K562 (cell line): ENCODE measurements around the gene HOXC5. TPM values are rescaled to one million over a fixed set of nuclear protein-coding genes. Genes with fewer than 3 reads are reported as not detected.
A peak's percentile ranks its signal among the peaks of the same experiment; 100 is the strongest.

Source experiments
- ATAC-seq: fragments of 200-7000 bp; cut with Tn5 transposase; 3 replicates; pipeline ENCODE4 v1.9.1; 2020; ENCODE audit warnings: moderate library complexity
- BruUV-seq: library from RNA; stranded (reverse); fragments of 400-500 nt; replicated peaks from 2 replicates; lab custom pipeline; 2021; lab: Mats Ljungman, UMichigan
- CTCF ChIA-PET: fragments of 300-600 bp; formaldehyde crosslinking; extraction: SDS; loops from one replicate; lab custom pipeline; 2021; ENCODE audit warnings: low intra/inter-chr PET ratio; lab: Yijun Ruan, JAX
- POLR2A ChIA-PET: fragments of 300-600, 350-650 bp; sonication (Branson Sonifier 250); formaldehyde crosslinking; extraction: SDS; loops from one replicate; lab custom pipeline; 2021; ENCODE audit warnings: antibody characterized with exemption, inconsistent platforms; lab: Yijun Ruan, JAX
- DNase-seq, 4 experiments: peaks; one replicate each; pipeline versions ENCODE4 v3.0.0 to v3.0.0-alpha.2; 2011 to 2018; ENCODE audit warnings: low spot score in 3 of 4, mixed read lengths in 3 of 4; ENCODE audit errors: extremely low read depth in 1 of 4
- FAIRE-seq: peaks from 2 replicates; lab custom pipeline; 2011; peaks lifted over from hg19 to GRCh38; lab: Jason Lieb, UNC
- H2AFZ ChIP-seq: 2 replicates; pipeline ENCODE4 v1.6.0; 2011; ENCODE audit warnings: low read depth, low read length, control low read depth, inconsistent platforms
- H3K27ac ChIP-seq: fragments of 200-600 bp; 3 replicates; pipeline ENCODE4 v1.8.0; 2011; ENCODE audit warnings: low read depth, mild to moderate bottlenecking, control low read depth, inconsistent platforms, low read length, moderate library complexity, mixed read lengths; ENCODE audit errors: extremely low read depth
- H3K27me3 ChIP-seq, 2 experiments: fragments of 300-600 bp in 1 of 2; 2 replicates in 1 of 2; 3 replicates in 1 of 2; pipeline versions ENCODE4 v1.6.0 to v1.8.0; 2011; ENCODE audit warnings: inconsistent platforms in 2 of 2, low read length in 2 of 2, mild to moderate bottlenecking in 1 of 2, mixed read lengths in 1 of 2, moderate library complexity in 1 of 2; ENCODE audit not compliant: control insufficient read depth in 2 of 2, insufficient read depth in 2 of 2
- H3K36me3 ChIP-seq: fragments of 300-600 bp; 3 replicates; pipeline ENCODE4 v1.8.0; 2011; ENCODE audit warnings: mild to moderate bottlenecking, low read length, inconsistent platforms; ENCODE audit not compliant: control insufficient read depth, insufficient read depth
- H3K4me1 ChIP-seq, 2 experiments: fragments of 200-600 bp in 1 of 2; replicated peaks in 1 of 2; 2 replicates in 1 of 2; 3 replicates in 1 of 2; pipeline versions ENCODE4 v1.5.1 to v1.8.0; 2011; ENCODE audit warnings: inconsistent platforms in 2 of 2, low read length in 2 of 2, mild to moderate bottlenecking in 1 of 2, mixed read lengths in 1 of 2, moderate library complexity in 1 of 2; ENCODE audit not compliant: control insufficient read depth in 2 of 2, insufficient read depth in 2 of 2
- H3K4me2 ChIP-seq: 2 replicates; pipeline ENCODE4 v1.6.1; 2011; ENCODE audit warnings: low read length, control low read depth, inconsistent platforms, mixed read lengths; ENCODE audit not compliant: insufficient read depth
- H3K4me3 ChIP-seq: fragments of 200-600 bp; sonication (generic), shearing (Covaris generic); 2 replicates; pipeline ENCODE4 v1.5.1; 2016; ENCODE audit warnings: control low read depth, inconsistent platforms
- H3K79me2 ChIP-seq: fragments of 200-600 bp; 3 replicates; pipeline ENCODE4 v1.8.0; 2011; ENCODE audit warnings: low read length, inconsistent platforms; ENCODE audit not compliant: control insufficient read depth, insufficient read depth
- H3K9ac ChIP-seq, 2 experiments: 2 replicates each; pipeline versions ENCODE4 v1.6.0 to v1.6.1; 2011; ENCODE audit warnings: low read depth in 2 of 2, low read length in 2 of 2, control low read depth in 1 of 2, inconsistent platforms in 1 of 2, mild to moderate bottlenecking in 1 of 2, mixed read lengths in 1 of 2; ENCODE audit not compliant: insufficient read depth in 1 of 2
- H3K9me1 ChIP-seq: one replicate; pipeline ENCODE4 v1.6.0; 2011; ENCODE audit warnings: inconsistent platforms, mild to moderate bottlenecking, low read length, moderate library complexity; ENCODE audit not compliant: control insufficient read depth, insufficient read depth
- H3K9me3 ChIP-seq: replicated peaks from 2 replicates; pipeline ENCODE4 v1.5.1; 2011; ENCODE audit warnings: low read depth, low read length, inconsistent platforms; ENCODE audit not compliant: control insufficient read depth, insufficient read depth
- H4K20me1 ChIP-seq: replicated peaks from 2 replicates; pipeline ENCODE4 v1.6.1; 2011; ENCODE audit warnings: low read length, inconsistent platforms, mixed read lengths; ENCODE audit not compliant: control insufficient read depth, insufficient read depth
- BRF2 ChIP-seq: IDR thresholded peaks from 3 replicates; pipeline ENCODE4 v1.6.1; 2011; ENCODE audit warnings: borderline replicate concordance, mild to moderate bottlenecking; ENCODE audit not compliant: insufficient read length, insufficient read depth
- NBN ChIP-seq: fragments of 450-650 bp; IDR thresholded peaks from 2 replicates; pipeline ENCODE4 v1.6.1; 2016; ENCODE audit warnings: low read depth, mild to moderate bottlenecking
- ZNF431 ChIP-seq: sonication (generic); formaldehyde crosslinking; IDR thresholded peaks from 2 replicates; pipeline ENCODE4 v1.8.0; 2022; ENCODE audit warnings: mild to moderate bottlenecking, missing genetic modification reagents
- whole genome bisulfite sequencing: fragments of 100-300 bp; shearing (Covaris generic); methylation state at CpG from one replicate; pipeline ENCODE4 v1.1.6; 2016; ENCODE audit warnings: low coverage, mixed read lengths; ENCODE audit not compliant: insufficient coverage; ENCODE audit errors: missing lambda C conversion rate; 5-methylcytosine and 5-hydroxymethylcytosine counted together
- in situ Hi-C: fragments of 300-500 bp; cut with MboI; formaldehyde crosslinking; loops from 4 replicates; pipeline ENCODE4 v1.15.0; 2018; ENCODE audit warnings: inconsistent platforms, mixed read lengths
- intact Hi-C: fragments of 100-400 bp; cut with micrococcal nuclease; formaldehyde crosslinking; loops from 2 replicates; pipeline ENCODE4 v1.14.2; 2022
- polyA plus RNA-seq, 8 experiments: library from polyadenylated mRNA; depleted of rRNA in 4 of 8; stranded (reverse) in 5 of 8; unstranded in 3 of 8; fragments of >200 nt; fragmentation: Nextera tagmentation in 2 of 8; fragmentation: Illumina TruSeq in 1 of 8; extraction: Ambion mirVana in 2 of 8; extraction: Trizol in 1 of 8; gene quantifications; 2 replicates each; pipeline versions ENCODE4 v1.2.1 to v1.2.3, GENCODE V29; 2011 to 2014; ENCODE audit warnings: inconsistent platforms in 1 of 8, missing spikeins in 1 of 8
- total RNA-seq, 7 experiments: library from RNA; depleted of rRNA in 6 of 7; stranded (reverse); fragments of >200 nt in 6 of 7; fragmentation: Illumina TruSeq in 2 of 7; extraction: Trizol in 2 of 7; gene quantifications; 2 replicates each; pipeline versions ENCODE4 v1.2.1 to v1.2.3, GENCODE V29; 2011 to 2021; ENCODE audit warnings: low replicate concordance in 1 of 7

The HOXC5 gene
- total and polyA plus RNA-seq, 9 of the 15 experiments (the other 6 are each of a cell fraction or from before 2014, with no cell fraction given): 0.10 to 0.44 (median 0.18) TPM; not detected in 4

- Histone ChIP-seq H3K27ac (no peak overlapping the region), H3K4me3 (no peak overlapping the region), H3K27me3 (no peaks in the 10 kb centered on the region), H3K79me2 (no peaks in the 10 kb centered on the region; the same call in 1 of the 3 replicates), H3K4me1 (peaks cover 13 to 33% of the 10 kb centered on the region in 2 experiments), H2AFZ (no peak overlapping the region), H3K4me2 (no peak overlapping the region), H3K9me3 (no peaks in the 10 kb centered on the region), H3K9me1 (no peaks in the 10 kb centered on the region), H3K9ac (peak overlapping the region in 1 of 2 experiments; percentile 54; a peak in 1 of 4 replicates), H4K20me1 (no peaks in the 10 kb centered on the region), H3K36me3 (no peaks in the 10 kb centered on the region)
- in situ Hi-C loops (loop anchor here (10.0 kb wide), 1 partner anchor 172 kb away; no protein-coding TSS in a partner anchor), intact Hi-C loops (no loop called here)
- BruUV-seq: no TSS peak
- ATAC-seq (no peak), FAIRE-seq (peak; percentile 23), DNase-seq (no peak)
- ChIA-PET POLR2A (interaction anchor here (0.6 to 1.4 kb wide), 7 partner anchors 8 to 178 kb away, joined by 3 to 5 read pairs (median 3); partner anchors contain the start of gene HOXC9), CTCF (no interaction called here)
- WGBS: 36% methylated on average over 7 of the region's 8 CpGs
- TF ChIP-seq NBN (no peak), BRF2 (no peak), ZNF431 (CRISPR knock-in tag) (no peak)
These were observed 9.6 kb upstream of the HOXC5 start for GRCh38 chr12:54022960-54023884.
